GM12878 (cell line): ENCODE measurements around the gene CREB3. TPM values are rescaled to one million over a fixed set of nuclear protein-coding genes. Genes with fewer than 3 reads are reported as not detected.

Source experiments
- ATAC-seq: fragments of 200-7000 bp; cut with Tn5 transposase; 3 replicates; pipeline ENCODE4 v1.9.1; 2020; ENCODE audit warnings: mild to moderate bottlenecking, moderate library complexity
- BruUV-seq: library from RNA; stranded (reverse); fragments of 400-500 nt; replicated peaks from 2 replicates; lab custom pipeline; 2021; lab: Mats Ljungman, UMichigan
- CTCF ChIA-PET: fragments of 300-600 bp; sonication (Branson Sonifier 250); formaldehyde crosslinking; extraction: SDS; loops from one replicate; lab custom pipeline; 2021; ENCODE audit warnings: inconsistent platforms; lab: Yijun Ruan, JAX
- POLR2A ChIA-PET: fragments of 350-600 bp; formaldehyde crosslinking; extraction: SDS; loops from one replicate; lab custom pipeline; 2021; ENCODE audit warnings: inconsistent platforms; lab: Charles Lee
- RAD21 ChIA-PET: fragments of 300-600 bp; sonication (Branson Sonifier 250); formaldehyde crosslinking; loops from one replicate; lab custom pipeline; 2023; ENCODE audit warnings: antibody characterized with exemption; ENCODE audit not compliant: unreplicated experiment; lab: Charles Lee
- SMC1A ChIA-PET: fragments of 300-600 bp; sonication (Branson Sonifier 250); formaldehyde crosslinking; loops from one replicate; lab custom pipeline; 2023; ENCODE audit not compliant: unreplicated experiment, uncharacterized antibody; lab: Charles Lee
- DNase-seq: peaks from one replicate; pipeline ENCODE4 v3.0.0-alpha.2; 2011; ENCODE audit warnings: low read depth, low spot score
- FAIRE-seq: peaks from 3 replicates; lab custom pipeline; 2011; peaks lifted over from hg19 to GRCh38; lab: Jason Lieb, UNC
- H2AFZ ChIP-seq: 2 replicates; pipeline ENCODE4 v1.6.0; 2011; ENCODE audit warnings: low read depth, low read length, control low read depth; ENCODE audit not compliant: control insufficient read depth
- H3K27ac ChIP-seq: 2 replicates; pipeline ENCODE4 v1.5.1; 2011; ENCODE audit warnings: control low read depth; ENCODE audit not compliant: control insufficient read depth, insufficient read depth
- H3K27me3 ChIP-seq, 2 experiments: replicated peaks in 1 of 2; 2 replicates each; pipeline versions ENCODE4 v1.6.0 to v1.6.1; 2011; ENCODE audit warnings: low read length in 1 of 2; ENCODE audit not compliant: control insufficient read depth in 2 of 2, insufficient read depth in 2 of 2
- H3K36me3 ChIP-seq, 2 experiments: 2 replicates each; pipeline ENCODE4 v1.5.1; 2011; ENCODE audit warnings: low read length in 1 of 2; ENCODE audit not compliant: control insufficient read depth in 2 of 2, insufficient read depth in 2 of 2
- H3K4me1 ChIP-seq: 2 replicates; pipeline ENCODE4 v1.6.1; 2011; ENCODE audit warnings: mild to moderate bottlenecking, low read length, moderate library complexity, mixed read lengths; ENCODE audit not compliant: control insufficient read depth, insufficient read depth
- H3K4me2 ChIP-seq: 2 replicates; pipeline ENCODE4 v1.6.0; 2011; ENCODE audit warnings: control low read depth; ENCODE audit not compliant: control insufficient read depth, insufficient read depth
- H3K4me3 ChIP-seq: fragments of 200-600 bp; sonication (generic); 2 replicates; pipeline ENCODE4 v1.5.1; 2016
- H3K79me2 ChIP-seq: 2 replicates; pipeline ENCODE4 v1.6.0; 2011; ENCODE audit warnings: low read length; ENCODE audit not compliant: control insufficient read depth, insufficient read depth
- H3K9ac ChIP-seq: 2 replicates; pipeline ENCODE4 v1.8.0; 2011; ENCODE audit warnings: low read length, control low read depth, mixed read lengths; ENCODE audit not compliant: control insufficient read depth, insufficient read depth
- H3K9me3 ChIP-seq: replicated peaks from 3 replicates; pipeline ENCODE4 v1.5.1; 2011; ENCODE audit warnings: mild to moderate bottlenecking, low read length; ENCODE audit not compliant: control insufficient read depth, insufficient read depth
- H4K20me1 ChIP-seq: 2 replicates; pipeline ENCODE4 v1.6.0; 2011; ENCODE audit not compliant: control insufficient read depth, insufficient read depth
- CHD4 ChIP-seq: fragments of 200-600 bp; sonication (generic); IDR thresholded peaks from 2 replicates; pipeline ENCODE4 v1.6.1; 2016; ENCODE audit warnings: mild to moderate bottlenecking
- CREB1 ChIP-seq: IDR thresholded peaks from 2 replicates; pipeline ENCODE4 v1.6.1; 2012; ENCODE audit warnings: low read depth, mild to moderate bottlenecking, inconsistent platforms
- EED ChIP-seq: sonication (generic); IDR thresholded peaks from 2 replicates; pipeline ENCODE4 v1.6.1; 2016; ENCODE audit warnings: antibody characterized with exemption, low read depth
- NR2C2 ChIP-seq: IDR thresholded peaks from 2 replicates; pipeline ENCODE4 v1.6.1; 2011; ENCODE audit warnings: borderline replicate concordance, low read depth; ENCODE audit not compliant: control insufficient read depth, insufficient read length
- RAD21 ChIP-seq: IDR thresholded peaks from 2 replicates; pipeline ENCODE4 v1.6.1; 2011; ENCODE audit warnings: mild to moderate bottlenecking, low read depth, low read length, moderate library complexity; ENCODE audit not compliant: insufficient read depth
- RBBP5 ChIP-seq: fragments of 200-600 bp; sonication (generic); conservative IDR thresholded peaks from 2 replicates; pipeline ENCODE4 v1.6.1; 2016
- TBL1XR1 ChIP-seq: IDR thresholded peaks from 2 replicates; pipeline ENCODE4 v1.6.1; 2012; ENCODE audit warnings: low read depth, low read length, improper control_type of control experiment
- YBX1 ChIP-seq: fragments of 450-650 bp; IDR thresholded peaks from 2 replicates; pipeline ENCODE4 v1.6.1; 2016; ENCODE audit warnings: antibody characterized with exemption
- WGBS: methylation state at CpG from one replicate; pipeline ENCODE4 v1.1.6; 2016; ENCODE audit warnings: low lambda C conversion rate; ENCODE audit not compliant: insufficient replicate concordance, insufficient coverage; ENCODE audit errors: missing lambda C conversion rate; 5-methylcytosine and 5-hydroxymethylcytosine counted together
- in situ Hi-C: fragments of 300-500 bp; cut with MboI; formaldehyde crosslinking; loops from 9 replicates; pipeline ENCODE4 v1.14.3; 2018; ENCODE audit warnings: mixed read lengths
- intact Hi-C: fragments of 100-400 bp; cut with micrococcal nuclease; formaldehyde crosslinking; loops from one replicate; pipeline ENCODE4 v1.14.2; 2022; ENCODE audit not compliant: unreplicated experiment
- polyA plus RNA-seq, 11 experiments: library from polyadenylated mRNA; depleted of rRNA in 4 of 11; unstranded in 6 of 11; stranded (reverse) in 5 of 11; fragments of >200 nt; fragmentation: Nextera tagmentation in 4 of 11; fragmentation: Illumina TruSeq in 1 of 11; extraction: Ambion mirVana in 4 of 11; extraction: Trizol in 1 of 11; gene quantifications; 1 replicate in 1 of 11; 2 replicates in 10 of 11; pipeline versions ENCODE4 v1.2.1 to v1.2.3, GENCODE V29; 2011 to 2016; ENCODE audit warnings: inconsistent platforms in 2 of 11, missing spikeins in 2 of 11, low read depth in 1 of 11
- total RNA-seq, 4 experiments: library from RNA; depleted of rRNA in 3 of 4; stranded (reverse); fragments of >200 nt in 3 of 4; fragmentation: Illumina TruSeq in 1 of 4; extraction: Trizol in 1 of 4; gene quantifications; 2 replicates each; pipeline versions ENCODE4 v1.2.1 to v1.2.3, GENCODE V29; 2013 to 2021
- TF ChIP-seq, protein P1 (sequence below): fragments of 450-650 bp; IDR thresholded peaks from 2 replicates; pipeline ENCODE4 v1.6.1; 2018; ENCODE audit warnings: mild to moderate bottlenecking, low read depth, moderate library complexity; ENCODE audit not compliant: partially characterized antibody

CREB3 gene
- total and polyA plus RNA-seq, 10 of the 15 experiments (the other 5 are each of a cell fraction or from before 2014, with no cell fraction given): 9.8 to 38.9 (median 19.8) TPM

DNA sequence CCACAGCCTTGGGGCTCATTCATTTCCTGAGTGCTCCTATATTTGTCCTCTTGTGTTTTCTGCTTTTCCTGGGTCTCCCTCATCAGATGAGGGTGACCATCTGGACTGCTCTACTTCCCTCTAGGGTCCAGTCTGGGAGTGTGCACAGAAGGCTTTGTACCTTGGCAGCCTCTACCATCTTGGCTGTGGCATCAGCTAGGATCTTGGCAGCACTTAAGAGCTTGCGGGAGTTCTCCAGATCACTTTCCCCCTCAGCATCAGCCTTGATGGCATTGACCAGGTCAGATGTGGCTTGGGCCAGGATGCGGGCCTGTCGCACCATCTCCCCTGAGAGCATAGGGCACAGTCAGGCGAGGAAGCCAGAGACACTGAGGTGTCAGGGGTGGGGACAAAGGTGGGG, 16.2 kb upstream of the CREB3 start:
- Histone ChIP-seq H2AFZ (no peak overlapping the region), H3K9ac (no peak overlapping the region), H3K36me3 (peaks cover 56 to 59% of the 10 kb centered on the region in 2 experiments), H3K4me1 (peaks cover 14% of the 10 kb centered on the region), H3K4me3 (no peak overlapping the region), H3K79me2 (no peaks in the 10 kb centered on the region), H3K27me3 (no peaks in the 10 kb centered on the region), H3K27ac (no peak overlapping the region), H3K9me3 (no peaks in the 10 kb centered on the region), H4K20me1 (no peaks in the 10 kb centered on the region), H3K4me2 (no peak overlapping the region)
- in situ Hi-C loops (no loop called here), intact Hi-C loops (no loop called here)
- ChIA-PET SMC1A (interaction anchor here (1.2 kb wide), 1 partner anchor 55 kb away, joined by 3 read pairs; no protein-coding TSS in a partner anchor), CTCF (interaction anchor here (0.9 to 6.9 kb wide), 4 partner anchors 11 to 40 kb away, joined by 3 to 41 read pairs (median 4); no protein-coding TSS in a partner anchor), RAD21 (no interaction called here), POLR2A (interaction anchor here (0.5 to 1.7 kb wide), 2 partner anchors 8 to 12 kb away, joined by 3 to 6 read pairs; no protein-coding TSS in a partner anchor)
- 97% methylated on average over 4 of the region's 4 CpGs for WGBS
- FAIRE-seq (no peak), DNase-seq (no peak), ATAC-seq (no peak)
- no TSS peak for BruUV-seq
- TF ChIP-seq EED (no peak), CREB1 (no peak), CHD4 (no peak), TBL1XR1 (no peak), RBBP5 (no peak), YBX1 (no peak), NR2C2 (no peak), RAD21 (no peak)
- TF ChIP-seq, protein P1, sequence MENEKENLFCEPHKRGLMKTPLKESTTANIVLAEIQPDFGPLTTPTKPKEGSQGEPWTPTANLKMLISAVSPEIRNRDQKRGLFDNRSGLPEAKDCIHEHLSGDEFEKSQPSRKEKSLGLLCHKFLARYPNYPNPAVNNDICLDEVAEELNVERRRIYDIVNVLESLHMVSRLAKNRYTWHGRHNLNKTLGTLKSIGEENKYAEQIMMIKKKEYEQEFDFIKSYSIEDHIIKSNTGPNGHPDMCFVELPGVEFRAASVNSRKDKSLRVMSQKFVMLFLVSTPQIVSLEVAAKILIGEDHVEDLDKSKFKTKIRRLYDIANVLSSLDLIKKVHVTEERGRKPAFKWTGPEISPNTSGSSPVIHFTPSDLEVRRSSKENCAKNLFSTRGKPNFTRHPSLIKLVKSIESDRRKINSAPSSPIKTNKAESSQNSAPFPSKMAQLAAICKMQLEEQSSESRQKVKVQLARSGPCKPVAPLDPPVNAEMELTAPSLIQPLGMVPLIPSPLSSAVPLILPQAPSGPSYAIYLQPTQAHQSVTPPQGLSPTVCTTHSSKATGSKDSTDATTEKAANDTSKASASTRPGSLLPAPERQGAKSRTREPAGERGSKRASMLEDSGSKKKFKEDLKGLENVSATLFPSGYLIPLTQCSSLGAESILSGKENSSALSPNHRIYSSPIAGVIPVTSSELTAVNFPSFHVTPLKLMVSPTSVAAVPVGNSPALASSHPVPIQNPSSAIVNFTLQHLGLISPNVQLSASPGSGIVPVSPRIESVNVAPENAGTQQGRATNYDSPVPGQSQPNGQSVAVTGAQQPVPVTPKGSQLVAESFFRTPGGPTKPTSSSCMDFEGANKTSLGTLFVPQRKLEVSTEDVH: no peak
